Endothelial cell of umbilical vein (primary cell): Measurements from ENCODE around the gene RNU6-9.

ENCODE experiments used
- CTCF ChIP-seq, 2 donors: IDR thresholded peaks; 1 replicate in 1 of 2; 2 replicates in 1 of 2; pipeline ENCODE4 v1.5.1; 2011; ENCODE audit warnings: low read length in 2 of 2, mild to moderate bottlenecking in 2 of 2, moderate library complexity in 2 of 2, control low read depth in 1 of 2, inconsistent platforms in 1 of 2, low read depth in 1 of 2; ENCODE audit not compliant: insufficient read depth in 1 of 2; ENCODE audit errors: extremely low read depth in 1 of 2
- EZH2 ChIP-seq: IDR thresholded peaks from 2 replicates; pipeline ENCODE4 v1.6.1; 2012; ENCODE audit warnings: borderline replicate concordance, low read depth, mild to moderate bottlenecking, moderate library complexity, low read length, inconsistent platforms; ENCODE audit not compliant: severe bottlenecking
- POLR2A ChIP-seq: IDR thresholded peaks from 2 replicates; pipeline ENCODE4 v1.6.1; 2012; ENCODE audit warnings: low read depth, mild to moderate bottlenecking, control low read depth, low read length
- POLR2AphosphoS5 ChIP-seq: IDR thresholded peaks from 2 replicates; pipeline ENCODE4 v1.6.1; 2012; ENCODE audit warnings: low read depth, mild to moderate bottlenecking, control low read depth, low read length, moderate library complexity; ENCODE audit not compliant: insufficient read depth

GRCh38 chr19:926323-926588, 33.0 kb downstream of the RNU6-9 start:
- TF ChIP-seq CTCF (IDR thresholded peaks at IDR 0.05; ENCODE audit: extremely low read depth in 1 of 2, insufficient read depth in 1 of 2, low read depth in 1 of 2, low read length in 2 of 2) (no peak), POLR2A (no peak), POLR2AphosphoS5 (no peak), EZH2 (no peak)
